GM12864 (cell line): ENCODE results near the gene ERP27.

ENCODE experiments used
- DNase-seq: peaks from one replicate; pipeline ENCODE4 v3.0.0-alpha.2; 2011; ENCODE audit warnings: low read depth
- H3K4me3 ChIP-seq: 2 replicates; pipeline ENCODE4 v1.5.1; 2011; ENCODE audit warnings: mild to moderate bottlenecking, low read depth, low read length, control low read depth
- TF ChIP-seq, protein P1 (sequence below): IDR thresholded peaks from 2 replicates; pipeline ENCODE4 v1.5.1; 2011; ENCODE audit warnings: low read depth, mild to moderate bottlenecking, moderate library complexity, low read length, control low read depth, inconsistent platforms; ENCODE audit errors: missing control alignments

ERP27 gene

GRCh38 chr12:14960548-14961465 lies 22.5 kb upstream of the ERP27 start:
- no peak for DNase-seq
- TF ChIP-seq, protein P1, sequence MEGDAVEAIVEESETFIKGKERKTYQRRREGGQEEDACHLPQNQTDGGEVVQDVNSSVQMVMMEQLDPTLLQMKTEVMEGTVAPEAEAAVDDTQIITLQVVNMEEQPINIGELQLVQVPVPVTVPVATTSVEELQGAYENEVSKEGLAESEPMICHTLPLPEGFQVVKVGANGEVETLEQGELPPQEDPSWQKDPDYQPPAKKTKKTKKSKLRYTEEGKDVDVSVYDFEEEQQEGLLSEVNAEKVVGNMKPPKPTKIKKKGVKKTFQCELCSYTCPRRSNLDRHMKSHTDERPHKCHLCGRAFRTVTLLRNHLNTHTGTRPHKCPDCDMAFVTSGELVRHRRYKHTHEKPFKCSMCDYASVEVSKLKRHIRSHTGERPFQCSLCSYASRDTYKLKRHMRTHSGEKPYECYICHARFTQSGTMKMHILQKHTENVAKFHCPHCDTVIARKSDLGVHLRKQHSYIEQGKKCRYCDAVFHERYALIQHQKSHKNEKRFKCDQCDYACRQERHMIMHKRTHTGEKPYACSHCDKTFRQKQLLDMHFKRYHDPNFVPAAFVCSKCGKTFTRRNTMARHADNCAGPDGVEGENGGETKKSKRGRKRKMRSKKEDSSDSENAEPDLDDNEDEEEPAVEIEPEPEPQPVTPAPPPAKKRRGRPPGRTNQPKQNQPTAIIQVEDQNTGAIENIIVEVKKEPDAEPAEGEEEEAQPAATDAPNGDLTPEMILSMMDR, result no peak
- H3K4me3 ChIP-seq, result peak overlapping the region; percentile 73

DNA sequence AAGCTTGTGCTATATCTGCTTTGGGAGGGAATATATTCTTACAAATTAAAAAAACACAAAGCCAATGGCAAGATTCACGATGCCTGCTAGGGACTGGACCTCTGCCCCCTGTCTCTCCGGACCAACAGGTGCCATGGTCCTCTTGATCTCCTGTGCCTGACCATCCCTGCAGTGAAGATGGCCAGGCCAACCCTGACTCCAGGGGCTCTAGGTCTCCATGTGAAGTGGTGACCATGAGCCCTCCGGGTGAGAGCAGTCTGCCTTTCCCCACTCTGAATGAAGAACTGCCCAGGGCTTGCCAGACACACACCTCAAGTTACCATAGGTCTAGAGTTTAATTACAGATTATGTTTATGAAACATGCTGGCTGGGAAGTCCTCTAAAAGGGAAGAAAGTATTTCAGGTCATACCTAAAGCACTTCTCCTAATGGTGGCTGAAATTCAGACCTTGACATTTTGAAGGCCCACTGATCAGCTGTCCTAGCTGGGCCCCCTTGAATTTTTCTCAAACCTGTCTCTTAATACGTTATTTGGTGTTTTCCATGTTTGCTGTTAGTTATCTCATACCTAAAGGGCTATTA lies 21.7 kb upstream of the ERP27 start:
- no peak for DNase-seq
- peak overlapping the region; percentile 73 for H3K4me3 ChIP-seq
- TF ChIP-seq, protein P1, result no peak

GRCh38 chr12:14959463-14959862 lies 21.1 kb upstream of the ERP27 start:
- TF ChIP-seq, protein P1, result no peak
- peak overlapping the region; percentile 73 for H3K4me3 ChIP-seq

DNA sequence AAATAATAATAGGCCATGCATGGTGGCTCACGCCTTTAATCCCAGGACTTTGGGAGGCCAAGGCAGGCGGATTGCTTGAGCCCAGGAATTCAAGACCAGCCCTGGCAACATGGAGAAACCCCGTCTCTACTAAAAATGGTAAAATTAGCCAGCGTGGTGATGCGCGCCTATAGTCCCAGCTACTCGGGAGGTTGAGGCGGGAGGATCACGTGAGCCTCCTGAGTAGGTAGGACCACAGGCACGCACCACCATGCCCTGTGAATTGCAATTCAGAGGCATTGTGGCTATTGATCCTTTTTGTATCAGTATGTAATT lies 20.7 kb upstream of the ERP27 start:
- TF ChIP-seq, protein P1, result no peak
- H3K4me3 ChIP-seq, result peak overlapping the region; percentile 73
- DNase-seq, result no peak

More at GRCh38 chr12:14959463-14959862, 21.1 kb upstream of the ERP27 start:
- DNase-seq, result no peak

GRCh38 chr12:14958361-14959125 lies 20.2 kb upstream of the ERP27 start:
- no peak for DNase-seq
- TF ChIP-seq, protein P1, result no peak
- peak overlapping the region; percentile 73 for H3K4me3 ChIP-seq

DNA sequence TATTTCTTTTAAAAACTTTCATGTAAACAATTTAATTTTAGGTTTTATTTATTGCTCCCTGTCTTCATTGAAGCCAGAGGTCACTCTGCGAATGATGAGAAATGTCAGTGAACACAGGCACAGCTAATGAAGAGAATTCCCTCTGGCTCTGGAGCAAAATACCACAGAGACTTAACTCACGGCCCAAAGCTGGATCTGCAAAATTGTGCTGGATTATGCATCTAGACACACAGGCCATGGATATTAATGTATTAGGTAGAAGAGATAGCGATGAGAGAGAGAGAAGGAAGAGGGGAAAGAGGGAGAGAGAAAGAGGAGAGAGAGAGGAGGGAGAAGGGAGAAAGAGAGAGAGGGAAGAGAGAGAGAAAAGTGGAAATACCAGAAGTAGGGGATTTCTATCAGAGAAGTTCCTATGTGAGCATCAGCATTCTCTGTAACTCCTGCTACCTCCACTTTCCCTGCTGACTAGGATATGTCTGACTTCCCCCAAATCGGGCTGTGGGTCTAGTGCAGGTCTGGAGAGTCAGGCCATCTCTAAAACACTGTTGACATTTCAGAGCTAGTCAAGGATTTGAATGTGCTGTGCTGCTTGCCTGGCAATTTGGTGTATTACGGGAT lies 19.3 kb upstream of the ERP27 start:
- DNase-seq, result no peak
- H3K4me3 ChIP-seq, result peak overlapping the region; percentile 73
- TF ChIP-seq, protein P1, result no peak
